Adipocyte (in vitro differentiated cells): ENCODE results near the gene CR1.
"Not testable (repeated sequence)": the region's sequence is repeated elsewhere in the genome, so short reads cannot be mapped to it uniquely, and the experiment has no call there.

ENCODE experiments used
- DNase-seq: peaks from one replicate; pipeline ENCODE4 v3.0.0-alpha.2; 2015; ENCODE audit warnings: low read depth
- H3K27me3 ChIP-seq: replicated peaks from 2 replicates; pipeline ENCODE4 v1.7.0; 2013; ENCODE audit warnings: mild to moderate bottlenecking, low read length, moderate library complexity; ENCODE audit not compliant: control insufficient read depth, insufficient read depth
- H3K36me3 ChIP-seq: 2 replicates; pipeline ENCODE4 v1.7.0; 2013; ENCODE audit warnings: low read length, mild to moderate bottlenecking, moderate library complexity; ENCODE audit not compliant: control insufficient read depth, insufficient read depth, severe bottlenecking
- H3K4me1 ChIP-seq: 2 replicates; pipeline ENCODE4 v1.7.0; 2013; ENCODE audit warnings: mild to moderate bottlenecking, low read length, moderate library complexity; ENCODE audit not compliant: control insufficient read depth, insufficient read depth
- H3K4me3 ChIP-seq: 2 replicates; pipeline ENCODE4 v1.7.0; 2013; ENCODE audit warnings: mild to moderate bottlenecking, low read length, moderate library complexity
- H3K9ac ChIP-seq: 2 replicates; pipeline ENCODE4 v1.7.0; 2013; ENCODE audit warnings: mild to moderate bottlenecking, low read length, moderate library complexity
- H3K9me3 ChIP-seq: 2 replicates; pipeline ENCODE4 v1.7.0; 2013; ENCODE audit warnings: mild to moderate bottlenecking, low read length, moderate library complexity; ENCODE audit not compliant: control insufficient read depth

Gene CR1

DNA sequence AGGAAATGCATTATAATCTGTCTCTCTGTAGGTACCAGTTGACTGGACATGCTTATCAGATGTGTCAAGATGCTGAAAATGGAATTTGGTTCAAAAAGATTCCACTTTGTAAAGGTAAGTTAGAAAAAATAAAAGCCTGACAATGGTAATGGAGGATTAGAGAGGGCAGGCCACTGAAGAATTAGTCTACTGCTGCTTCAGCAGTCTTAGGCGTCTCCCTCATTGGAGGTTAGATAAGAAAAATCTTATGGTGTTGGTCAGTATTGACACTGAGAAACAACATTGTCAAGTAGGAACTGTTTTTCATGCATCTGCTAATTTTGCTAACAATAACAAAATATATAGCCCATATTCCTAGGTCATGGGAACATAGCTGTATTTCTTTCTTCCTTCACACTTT, 21.7 kb upstream of the CR1 start:
- DNase-seq = no peak
- no peak overlapping the region for H3K4me3 ChIP-seq
- no peak overlapping the region for H3K9ac ChIP-seq
- no peaks in the 10 kb centered on the region for H3K36me3 ChIP-seq
- H3K4me1 ChIP-seq = no peaks in the 10 kb centered on the region
- peaks cover 3% of the 10 kb centered on the region for H3K9me3 ChIP-seq
- H3K27me3 ChIP-seq = peaks cover 55% of the 10 kb centered on the region

DNA sequence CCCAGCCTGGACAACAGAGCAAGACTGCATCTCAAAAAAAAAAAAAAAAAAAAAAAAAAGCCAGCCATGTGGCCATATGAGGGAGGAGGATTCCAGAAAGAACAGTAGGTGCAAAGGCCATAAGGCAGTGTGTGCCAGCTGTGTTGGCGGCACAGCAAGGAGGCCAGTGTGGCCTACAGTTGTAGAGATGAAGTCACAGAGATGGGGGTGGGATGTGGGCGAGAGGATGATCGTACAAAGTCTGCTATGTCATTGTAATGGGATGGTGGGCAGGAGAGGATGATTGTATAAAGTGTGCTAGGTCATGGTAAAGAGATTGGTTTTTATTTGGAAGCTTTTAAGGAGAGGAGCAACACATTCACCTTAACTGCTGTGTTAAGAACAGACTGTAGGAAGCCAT, 9.8 kb upstream of the CR1 start:
- DNase-seq = no peak
- Histone ChIP-seq H3K9ac (no peak overlapping the region), H3K36me3 (no peaks in the 10 kb centered on the region)

DNA sequence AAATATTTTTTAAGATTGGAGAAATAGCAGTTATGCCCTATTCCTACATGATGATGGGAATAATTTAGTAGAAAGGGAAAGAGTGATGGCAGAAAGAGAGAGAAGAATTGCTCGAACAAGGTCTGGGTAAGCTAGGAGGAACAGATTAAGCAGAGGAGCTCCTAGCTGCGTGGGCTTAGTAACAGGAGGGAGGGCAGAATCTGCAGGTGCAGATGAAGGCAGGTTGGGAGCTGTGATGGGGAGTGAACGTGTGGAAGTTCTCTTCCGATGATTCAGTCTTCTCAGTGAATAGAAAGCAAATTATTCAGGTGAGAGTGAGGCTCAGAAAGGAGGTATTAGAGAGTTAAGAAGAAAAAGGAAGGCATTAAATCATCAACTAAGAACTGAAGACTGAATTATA, 8.3 kb upstream of the CR1 start:
- Histone ChIP-seq H3K9me3 (no peaks in the 10 kb centered on the region), H3K36me3 (no peaks in the 10 kb centered on the region)

More for the DNA sequence above, 9.8 kb upstream of the CR1 start:
- Histone ChIP-seq H3K9me3 (no peaks in the 10 kb centered on the region), H3K27me3 (peaks cover 35% of the 10 kb centered on the region), H3K4me1 (no peaks in the 10 kb centered on the region), H3K4me3 (no peak overlapping the region)

DNA sequence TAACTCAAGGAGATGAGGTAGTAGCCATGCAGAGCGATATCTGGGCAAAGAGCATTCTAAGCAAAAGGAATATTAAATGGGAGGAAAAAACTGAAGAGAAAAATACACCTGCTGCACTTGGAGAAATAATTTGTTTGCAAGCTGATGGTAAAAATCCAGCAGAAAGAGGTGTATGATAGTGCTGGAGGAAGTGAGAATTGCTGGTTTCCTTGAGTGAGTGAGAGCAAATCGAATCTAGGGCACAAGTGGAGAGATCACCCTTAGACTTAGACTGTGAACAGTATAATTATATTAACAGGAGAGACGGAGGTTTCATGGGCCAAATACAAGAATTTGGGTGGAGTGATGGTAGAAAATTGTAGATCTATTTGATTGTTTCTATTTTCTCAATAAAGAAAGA, 2.7 kb upstream of the CR1 start:
- H3K9me3 ChIP-seq = no peaks in the 10 kb centered on the region
- H3K4me1 ChIP-seq = peaks cover 9% of the 10 kb centered on the region
- no peak overlapping the region for H3K9ac ChIP-seq
- H3K4me3 ChIP-seq = no peak overlapping the region
- H3K36me3 ChIP-seq = no peaks in the 10 kb centered on the region
- DNase-seq = no peak
- peaks cover 64% of the 10 kb centered on the region for H3K27me3 ChIP-seq

More for the DNA sequence above, 8.3 kb upstream of the CR1 start:
- DNase-seq = no peak
- Histone ChIP-seq H3K4me3 (no peak overlapping the region), H3K4me1 (no peaks in the 10 kb centered on the region), H3K9ac (no peak overlapping the region), H3K27me3 (peaks cover 45% of the 10 kb centered on the region)

DNA sequence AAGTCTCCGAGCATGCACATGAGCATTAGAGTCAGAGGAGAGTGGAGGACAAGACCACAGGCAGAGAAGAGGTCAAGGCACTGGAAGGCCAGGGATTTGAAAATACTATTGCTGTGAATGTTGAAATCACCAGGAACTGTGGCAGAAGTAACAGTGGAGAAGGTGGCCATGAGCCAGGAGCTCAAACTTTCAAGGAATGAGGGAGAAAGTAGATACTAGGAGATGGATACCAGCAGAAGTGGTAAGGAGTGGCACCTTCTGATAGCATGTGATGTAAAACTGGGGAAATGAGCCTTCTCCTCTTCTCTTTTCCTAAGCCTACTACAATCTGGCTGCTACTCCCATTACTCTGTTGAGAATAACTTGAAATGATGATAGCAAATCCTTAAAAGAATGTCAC, 1.8 kb upstream of the CR1 start:
- DNase-seq = no peak
- Histone ChIP-seq H3K4me1 (peaks cover 9% of the 10 kb centered on the region), H3K9ac (no peak overlapping the region), H3K4me3 (no peak overlapping the region), H3K9me3 (no peaks in the 10 kb centered on the region), H3K36me3 (no peaks in the 10 kb centered on the region), H3K27me3 (peaks cover 65% of the 10 kb centered on the region)

DNA sequence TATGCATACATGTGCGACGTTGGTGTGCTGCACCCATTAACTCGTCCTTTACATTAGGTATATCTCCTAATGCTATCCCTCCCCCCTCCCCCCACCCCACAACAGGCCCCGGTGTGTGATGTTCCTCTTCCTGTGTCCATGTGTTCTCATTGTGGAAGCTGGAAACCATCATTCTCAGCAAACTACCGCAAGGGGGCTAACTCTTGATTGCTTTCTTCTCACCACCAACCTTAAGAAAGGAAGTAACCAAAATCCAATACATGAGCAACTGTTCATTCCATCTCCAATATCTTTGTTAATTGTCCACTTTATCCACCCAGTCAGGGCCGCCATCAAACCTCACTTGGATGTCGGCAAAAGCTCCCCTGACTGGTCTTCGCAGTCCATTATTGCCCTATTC, 676 bp upstream of the CR1 start:
- H3K9ac ChIP-seq, H3K4me1 ChIP-seq, H3K4me3 ChIP-seq, H3K9me3 ChIP-seq, DNase-seq, H3K36me3 ChIP-seq: not testable (repeated sequence)
- peaks cover 62% of the 10 kb centered on the region for H3K27me3 ChIP-seq

DNA sequence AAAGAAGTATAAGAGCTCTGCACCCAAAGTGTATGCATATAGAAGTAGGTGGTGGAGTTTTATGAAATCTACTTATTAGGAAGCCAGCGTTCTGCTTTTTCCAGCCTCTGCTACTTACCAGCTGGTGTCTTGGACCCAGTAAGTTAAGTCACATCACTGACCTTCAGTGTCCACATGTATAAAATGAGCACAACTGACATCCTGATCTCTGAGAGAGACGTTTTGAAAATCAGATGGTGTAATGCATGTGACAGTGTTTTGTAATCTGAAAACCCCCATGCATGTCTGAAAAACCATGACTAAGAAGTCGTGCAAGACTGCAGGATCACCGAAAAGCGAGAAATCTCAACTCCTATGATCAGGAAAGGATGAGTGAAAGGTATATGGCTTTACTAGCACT, 2.0 kb downstream of the CR1 start:
- Histone ChIP-seq H3K9ac (no peak overlapping the region), H3K36me3 (no peaks in the 10 kb centered on the region), H3K4me3 (no peak overlapping the region), H3K27me3 (peaks cover 67% of the 10 kb centered on the region), H3K9me3 (no peaks in the 10 kb centered on the region), H3K4me1 (peaks cover 9% of the 10 kb centered on the region)
- no peak for DNase-seq

DNA sequence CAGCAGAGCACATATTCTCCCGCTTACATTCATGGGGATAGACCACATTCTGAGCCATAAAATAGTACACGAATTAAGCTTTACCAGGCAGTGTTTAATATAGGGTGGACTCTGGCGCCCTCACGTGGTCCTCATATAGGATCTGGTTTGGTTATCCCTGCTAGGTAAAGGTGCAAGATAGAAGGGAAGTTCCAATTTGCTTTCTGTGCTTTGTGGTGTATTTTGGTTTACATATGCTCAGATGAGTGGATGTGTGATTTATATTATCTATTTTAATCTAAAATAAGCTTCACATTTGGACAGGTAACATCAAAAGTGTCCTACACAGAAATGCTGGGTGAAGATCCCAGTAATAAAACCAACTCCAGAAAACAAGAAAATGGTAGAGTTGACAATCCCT, 3.6 kb downstream of the CR1 start:
- no peak overlapping the region for H3K4me3 ChIP-seq
- no peak overlapping the region for H3K9ac ChIP-seq
- peaks cover 1% of the 10 kb centered on the region for H3K4me1 ChIP-seq
- H3K27me3 ChIP-seq = peaks cover 71% of the 10 kb centered on the region
- H3K36me3 ChIP-seq = no peaks in the 10 kb centered on the region
- H3K9me3 ChIP-seq = no peaks in the 10 kb centered on the region
- peak; percentile 81 for DNase-seq

DNA sequence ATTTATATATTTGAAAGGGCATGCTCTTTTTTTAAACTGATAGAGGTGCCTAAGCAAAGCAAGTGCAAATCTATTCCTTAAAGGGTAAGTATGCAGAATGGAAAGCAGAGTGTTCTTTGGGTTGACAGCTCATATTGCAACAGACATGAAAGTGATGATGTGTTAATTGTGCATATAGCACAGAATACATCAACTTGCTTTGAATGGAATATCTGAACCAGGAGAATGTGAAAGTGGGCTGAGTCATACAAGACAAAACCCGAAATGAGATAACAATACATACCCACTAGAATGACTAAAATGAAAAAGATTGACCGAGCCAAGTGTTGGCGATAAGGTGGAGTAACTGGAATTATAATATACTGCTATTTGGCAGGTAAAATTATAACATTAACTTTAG, 4.3 kb downstream of the CR1 start:
- Histone ChIP-seq H3K9me3 (no peaks in the 10 kb centered on the region), H3K36me3 (no peaks in the 10 kb centered on the region), H3K4me1 (no peaks in the 10 kb centered on the region), H3K9ac (no peak overlapping the region), H3K4me3 (no peak overlapping the region), H3K27me3 (peaks cover 78% of the 10 kb centered on the region)
- DNase-seq = no peak

DNA sequence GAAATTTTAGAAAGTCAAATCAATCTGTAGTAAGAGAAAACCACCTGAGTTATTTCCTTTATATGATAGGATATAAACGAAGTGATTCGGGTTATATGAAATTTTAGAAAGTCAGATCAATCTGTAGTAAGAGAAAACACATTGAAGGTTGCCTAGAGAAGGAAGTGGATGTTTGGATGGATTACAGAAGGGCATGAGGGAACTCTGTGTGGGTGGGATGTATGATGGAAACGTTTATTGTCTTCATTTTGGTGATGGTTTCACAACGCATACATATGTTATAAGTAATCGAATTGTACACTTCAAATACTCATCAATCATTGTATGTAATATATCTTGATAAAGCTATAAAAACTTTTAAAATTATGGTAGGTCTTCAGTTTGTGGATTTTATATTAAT, 5.1 kb downstream of the CR1 start:
- H3K9ac ChIP-seq = no peak overlapping the region
- H3K4me3 ChIP-seq = no peak overlapping the region
- H3K36me3 ChIP-seq = no peaks in the 10 kb centered on the region
- H3K9me3 ChIP-seq = no peaks in the 10 kb centered on the region
- DNase-seq = no peak
- no peaks in the 10 kb centered on the region for H3K4me1 ChIP-seq
- peaks cover 71% of the 10 kb centered on the region for H3K27me3 ChIP-seq

DNA sequence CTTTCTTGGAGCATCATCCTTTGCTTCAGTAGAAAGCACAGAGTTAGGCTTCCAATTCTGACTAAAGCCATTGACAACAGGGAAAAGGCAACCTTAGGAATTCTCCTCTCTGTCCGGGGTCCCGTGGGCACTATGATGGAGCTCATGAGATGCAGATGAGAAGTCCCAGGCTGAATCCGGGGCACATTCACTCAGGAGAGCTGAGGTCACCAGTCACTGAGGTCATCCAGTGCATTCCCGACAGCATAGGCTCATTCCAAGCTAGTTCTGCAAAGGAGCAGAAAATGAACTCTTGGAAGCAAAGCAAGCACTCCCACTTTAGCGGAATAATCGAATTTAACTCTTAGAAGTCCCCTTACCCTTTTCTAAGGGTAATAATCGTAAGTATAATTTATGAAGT, 6.8 kb downstream of the CR1 start:
- Histone ChIP-seq H3K27me3 (peaks cover 73% of the 10 kb centered on the region), H3K9me3 (no peaks in the 10 kb centered on the region), H3K4me1 (no peaks in the 10 kb centered on the region), H3K4me3 (no peak overlapping the region), H3K36me3 (no peaks in the 10 kb centered on the region), H3K9ac (no peak overlapping the region)
- DNase-seq = no peak

DNA sequence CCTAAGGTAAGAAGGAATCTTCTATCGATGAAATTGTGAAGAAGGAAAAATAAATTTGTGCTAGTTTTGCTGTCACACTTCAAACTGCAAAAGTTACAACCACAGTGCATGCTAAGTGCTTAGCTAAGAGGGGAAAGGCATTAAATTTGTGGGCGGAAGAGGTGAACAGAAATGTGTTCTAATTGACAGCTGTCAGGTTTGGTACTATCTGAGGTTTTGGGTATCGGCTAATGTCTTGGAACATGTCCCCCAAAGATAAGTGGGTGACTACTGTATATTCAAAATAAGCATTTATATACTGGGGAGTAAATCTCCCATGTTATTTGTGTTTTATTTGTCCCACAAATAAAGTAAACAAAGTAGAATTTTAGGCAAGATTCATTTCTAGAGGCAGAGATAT, 8.0 kb downstream of the CR1 start:
- no peak overlapping the region for H3K4me3 ChIP-seq
- no peak overlapping the region for H3K9ac ChIP-seq
- DNase-seq = no peak
- H3K36me3 ChIP-seq = no peaks in the 10 kb centered on the region
- H3K27me3 ChIP-seq = peaks cover 67% of the 10 kb centered on the region
- H3K4me1 ChIP-seq = no peaks in the 10 kb centered on the region
- H3K9me3 ChIP-seq = no peaks in the 10 kb centered on the region
